ENCODE measurements around the gene SMIM5.

DNA sequence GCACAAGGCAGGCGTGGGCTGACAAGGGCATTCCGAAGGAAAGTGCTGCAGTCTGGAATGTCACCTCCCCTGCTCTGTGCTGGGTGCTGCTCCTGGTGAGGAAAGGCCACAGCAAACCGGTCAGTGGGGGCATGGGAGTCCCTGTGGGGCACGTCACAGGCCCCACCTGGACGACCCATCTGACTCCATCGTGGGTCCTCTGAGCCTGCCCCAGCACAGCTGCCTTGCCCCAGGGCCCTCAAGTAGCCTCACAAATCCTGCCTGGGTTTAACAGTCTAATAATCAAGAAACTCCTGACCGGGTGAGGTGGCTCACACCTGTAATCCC lies 48.4 kb upstream of the SMIM5 start:
- TF ChIP-seq, protein P1, sequence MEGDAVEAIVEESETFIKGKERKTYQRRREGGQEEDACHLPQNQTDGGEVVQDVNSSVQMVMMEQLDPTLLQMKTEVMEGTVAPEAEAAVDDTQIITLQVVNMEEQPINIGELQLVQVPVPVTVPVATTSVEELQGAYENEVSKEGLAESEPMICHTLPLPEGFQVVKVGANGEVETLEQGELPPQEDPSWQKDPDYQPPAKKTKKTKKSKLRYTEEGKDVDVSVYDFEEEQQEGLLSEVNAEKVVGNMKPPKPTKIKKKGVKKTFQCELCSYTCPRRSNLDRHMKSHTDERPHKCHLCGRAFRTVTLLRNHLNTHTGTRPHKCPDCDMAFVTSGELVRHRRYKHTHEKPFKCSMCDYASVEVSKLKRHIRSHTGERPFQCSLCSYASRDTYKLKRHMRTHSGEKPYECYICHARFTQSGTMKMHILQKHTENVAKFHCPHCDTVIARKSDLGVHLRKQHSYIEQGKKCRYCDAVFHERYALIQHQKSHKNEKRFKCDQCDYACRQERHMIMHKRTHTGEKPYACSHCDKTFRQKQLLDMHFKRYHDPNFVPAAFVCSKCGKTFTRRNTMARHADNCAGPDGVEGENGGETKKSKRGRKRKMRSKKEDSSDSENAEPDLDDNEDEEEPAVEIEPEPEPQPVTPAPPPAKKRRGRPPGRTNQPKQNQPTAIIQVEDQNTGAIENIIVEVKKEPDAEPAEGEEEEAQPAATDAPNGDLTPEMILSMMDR (conservative IDR thresholded peaks at IDR 0.05; ENCODE audit: low read length): no peak
- no peak for TF ChIP-seq EZH2phosphoT487 (IDR thresholded peaks at IDR 0.05; ENCODE audit: borderline replicate concordance, low read depth, low read length)

Data from OCI-LY7 (cell line).